Measurements from ENCODE around the gene SLC15A3.

Gene SLC15A3

DNA sequence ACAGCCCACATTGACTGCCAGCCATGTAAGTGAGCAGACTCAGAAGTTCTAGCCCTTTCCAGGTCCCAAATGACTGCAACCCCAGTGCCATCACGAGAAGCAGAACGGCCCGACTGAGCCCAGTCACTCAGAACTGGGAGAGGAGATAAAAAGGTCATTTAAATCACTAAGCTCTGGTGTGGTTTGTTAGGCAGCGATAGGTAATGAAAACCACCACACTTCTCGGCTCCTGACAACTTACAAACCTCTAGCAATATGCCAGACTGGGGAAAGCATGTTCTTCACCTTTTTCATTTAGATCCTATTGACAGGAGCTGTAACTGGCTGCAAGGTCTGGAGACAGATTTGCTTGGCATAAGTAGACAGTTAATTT, 6.7 kb downstream of the SLC15A3 start:
- no peak for DNase-seq (ENCODE audit: low read depth)

DNA sequence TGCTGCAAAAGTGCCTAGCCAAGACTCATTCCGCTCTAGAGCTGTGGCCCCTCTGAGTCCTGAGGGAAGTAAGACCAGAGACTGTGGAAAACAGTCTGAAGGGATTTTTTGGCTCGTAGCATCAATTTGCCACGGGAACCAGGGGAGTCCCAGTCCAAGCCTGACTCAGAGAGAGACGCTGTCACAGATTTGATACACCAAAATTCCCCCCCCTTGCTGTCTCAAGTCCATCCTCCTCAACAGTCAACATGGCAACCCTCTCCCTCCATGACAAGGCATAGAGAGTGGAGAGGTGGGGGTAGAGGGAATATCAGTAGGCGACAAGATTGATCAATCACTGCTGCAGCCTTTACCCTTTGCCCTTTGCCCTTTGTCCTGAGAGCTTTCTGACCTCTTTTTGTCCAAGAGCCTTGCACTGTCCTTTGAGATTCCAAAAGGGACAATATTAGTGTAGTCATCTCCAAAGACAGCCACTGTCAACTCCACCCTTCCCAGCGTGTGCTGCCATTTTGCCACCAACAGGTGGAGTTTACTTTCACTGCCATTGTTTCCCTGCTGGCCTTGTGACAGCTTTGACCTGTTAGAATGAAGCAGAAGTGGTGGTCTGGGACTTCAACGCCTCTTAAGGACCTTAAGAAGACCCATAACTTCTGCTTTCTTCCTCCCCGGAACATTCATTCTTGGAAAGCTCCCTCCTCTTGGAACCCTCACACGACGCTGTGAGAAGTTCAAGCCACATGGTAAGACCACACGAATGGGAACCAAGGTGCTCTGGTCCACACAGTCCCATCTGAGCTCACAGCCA, 7.3 kb downstream of the SLC15A3 start:
- no peak for DNase-seq (ENCODE audit: low read depth)

DNA sequence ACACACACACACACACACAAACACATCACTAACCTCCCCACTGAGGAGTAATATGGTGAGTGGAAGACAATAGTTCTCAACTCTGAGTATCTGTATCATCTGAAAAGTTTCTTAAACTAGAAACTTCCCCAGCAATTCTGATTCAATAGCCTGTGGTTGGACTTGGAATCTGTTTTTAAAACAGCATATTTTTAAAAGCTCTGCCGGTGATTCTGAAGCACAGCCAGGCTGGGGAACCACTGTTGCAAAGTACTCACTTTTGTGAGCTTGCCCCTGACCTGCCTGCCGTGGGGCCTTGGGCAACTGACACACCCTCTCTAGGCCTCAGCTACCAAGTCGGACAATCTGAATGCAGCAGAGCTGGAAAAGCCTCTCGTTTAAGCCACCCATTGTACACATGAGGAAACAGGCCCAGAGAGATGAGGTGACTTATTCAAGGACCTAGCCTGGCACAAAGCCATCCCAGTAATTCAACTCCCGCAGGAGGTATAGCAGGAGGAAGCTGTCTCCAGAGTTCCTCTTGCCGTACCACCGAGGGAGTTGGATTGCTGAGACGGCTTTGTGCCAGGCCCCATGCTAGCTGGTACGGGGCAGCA, 8.9 kb downstream of the SLC15A3 start:
- DNase-seq (ENCODE audit: low read depth): no peak

DNA sequence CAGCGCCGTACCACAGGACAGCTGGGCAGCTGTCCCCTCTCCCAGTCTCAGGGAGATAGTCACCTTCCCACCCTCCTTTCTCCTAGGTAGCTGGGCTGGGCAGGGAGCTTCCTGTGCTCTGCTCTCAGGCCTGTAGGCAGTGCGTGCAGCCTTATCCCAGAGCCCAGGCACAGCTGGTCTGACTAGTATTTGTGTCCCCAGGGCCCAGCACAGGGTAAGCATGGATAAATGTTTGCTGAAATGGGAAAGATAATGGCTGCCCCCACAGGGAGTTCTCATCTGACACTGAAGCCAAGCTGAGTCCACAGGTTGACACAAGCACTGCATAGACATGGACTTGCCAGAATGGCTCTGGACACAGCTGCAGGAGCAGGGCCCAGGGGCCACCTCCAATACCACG, 9.8 kb downstream of the SLC15A3 start:
- DNase-seq (ENCODE audit: low read depth): no peak

DNA sequence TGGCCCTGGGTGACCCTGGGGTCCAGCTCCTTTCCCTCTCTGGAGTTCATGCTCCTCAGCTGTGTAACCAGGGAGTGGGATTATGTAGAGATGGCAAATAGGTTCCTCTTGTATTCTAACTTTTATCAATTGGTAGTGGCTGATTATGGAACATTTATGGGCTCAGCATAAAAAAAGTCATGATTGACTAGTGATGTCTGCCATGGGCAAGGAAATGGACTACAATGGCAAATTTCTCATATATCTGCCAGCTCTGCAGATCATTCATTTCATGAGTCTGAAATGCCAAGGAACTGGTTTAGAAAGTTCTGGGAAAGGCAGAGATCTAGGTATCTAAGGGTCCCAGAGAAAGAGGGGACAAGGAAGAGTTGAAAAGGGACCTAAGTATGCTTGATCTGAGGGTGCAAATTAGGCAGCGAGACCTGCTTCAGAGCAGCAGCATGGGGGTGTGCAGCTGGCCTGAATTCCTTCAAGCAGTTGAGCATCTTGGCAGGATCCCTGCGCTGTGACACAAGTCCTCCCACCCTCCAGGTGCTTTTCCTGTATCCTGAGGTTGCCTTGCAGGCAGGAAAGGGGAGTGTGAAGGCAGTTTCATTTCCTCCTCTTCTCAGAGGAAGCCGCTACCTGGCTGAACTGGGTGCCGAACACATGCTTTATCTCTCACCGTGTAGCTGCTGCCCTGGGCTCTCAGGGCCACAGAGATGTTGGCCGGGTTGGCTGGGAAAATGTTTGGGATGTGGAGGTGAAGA, 10.4 kb downstream of the SLC15A3 start:
- no peak for DNase-seq (ENCODE audit: low read depth)

DNA sequence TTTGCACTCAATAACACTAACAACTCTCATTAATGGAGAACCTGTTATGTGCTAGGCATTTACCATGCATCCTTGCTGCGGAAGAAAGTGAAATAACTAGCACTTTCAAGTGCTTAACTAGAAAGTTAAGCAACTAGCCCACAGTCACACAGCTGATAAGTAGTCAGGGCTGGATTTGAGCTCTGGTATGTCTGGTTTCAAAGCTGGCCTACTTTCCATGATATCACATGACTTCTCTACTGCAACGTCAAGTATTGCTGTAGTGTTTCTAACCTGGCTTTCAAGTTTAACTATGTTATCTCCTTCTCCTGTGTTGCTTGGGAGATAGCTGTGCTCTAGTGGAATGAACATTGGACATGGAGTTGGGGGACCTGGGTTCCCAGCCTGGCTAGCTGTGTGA, 12.1 kb downstream of the SLC15A3 start:
- no peak for DNase-seq (ENCODE audit: low read depth)

DNA sequence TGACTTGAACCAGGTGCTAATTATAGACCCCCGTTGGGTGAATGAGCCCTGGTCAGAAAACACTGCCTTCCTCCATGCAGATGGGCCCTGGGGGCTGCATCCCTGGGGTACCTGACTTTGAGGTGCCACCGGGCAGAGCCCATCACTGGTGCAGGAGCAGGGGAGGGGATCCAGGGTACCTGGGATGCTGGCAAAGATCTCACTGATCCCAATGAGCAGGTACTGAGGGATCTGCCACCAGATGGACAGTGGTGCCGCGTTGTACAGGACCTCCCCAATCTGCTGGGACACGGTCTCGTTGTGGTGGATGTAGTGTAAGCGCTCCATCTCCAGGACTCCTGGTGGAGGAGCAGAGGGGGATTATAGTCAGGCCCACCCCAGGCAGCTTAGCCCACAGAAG, 12.7 kb downstream of the SLC15A3 start:
- DNase-seq (ENCODE audit: low read depth): no peak

DNA sequence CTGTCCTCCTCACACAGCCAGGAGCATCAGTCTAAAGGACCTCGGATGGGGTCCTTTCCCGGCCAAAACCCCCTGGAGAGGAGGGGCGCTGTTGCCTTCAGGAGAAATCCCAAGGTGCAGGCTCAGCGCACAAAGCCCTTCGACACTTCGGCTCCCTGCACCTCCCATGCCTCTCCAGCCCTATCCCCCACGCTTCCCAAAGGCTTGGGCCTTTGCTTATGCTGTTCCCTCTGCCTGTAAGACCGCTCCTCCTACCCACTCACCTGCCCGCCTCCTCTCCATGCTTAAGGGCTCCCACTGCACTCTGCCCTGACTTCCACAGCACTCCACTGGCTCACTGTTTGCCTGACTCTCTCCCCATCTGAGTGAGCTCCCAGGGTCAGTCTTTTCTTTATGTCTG, 13.5 kb downstream of the SLC15A3 start:
- no peak for DNase-seq (ENCODE audit: low read depth)

DNA sequence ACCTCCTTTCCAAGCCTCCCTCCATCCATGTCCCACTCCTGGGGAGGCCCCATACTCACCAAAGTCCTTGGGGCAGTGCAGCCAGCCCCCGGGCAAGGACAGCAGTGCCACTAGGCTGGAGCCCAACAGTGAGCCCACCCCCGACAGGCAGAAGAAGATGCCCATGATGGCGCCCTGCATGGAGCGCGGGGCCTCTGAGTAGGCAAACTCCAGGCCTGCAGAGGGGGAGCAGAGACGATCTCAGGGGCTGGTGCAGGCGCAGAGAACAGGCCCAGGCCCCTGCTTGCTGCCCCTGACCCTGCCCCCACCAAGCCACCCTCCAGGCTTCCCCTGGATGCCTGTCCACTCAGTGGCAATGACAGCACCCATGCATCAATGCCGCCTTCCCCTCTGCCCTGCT, 14.2 kb downstream of the SLC15A3 start:
- DNase-seq (ENCODE audit: low read depth): no peak

DNA sequence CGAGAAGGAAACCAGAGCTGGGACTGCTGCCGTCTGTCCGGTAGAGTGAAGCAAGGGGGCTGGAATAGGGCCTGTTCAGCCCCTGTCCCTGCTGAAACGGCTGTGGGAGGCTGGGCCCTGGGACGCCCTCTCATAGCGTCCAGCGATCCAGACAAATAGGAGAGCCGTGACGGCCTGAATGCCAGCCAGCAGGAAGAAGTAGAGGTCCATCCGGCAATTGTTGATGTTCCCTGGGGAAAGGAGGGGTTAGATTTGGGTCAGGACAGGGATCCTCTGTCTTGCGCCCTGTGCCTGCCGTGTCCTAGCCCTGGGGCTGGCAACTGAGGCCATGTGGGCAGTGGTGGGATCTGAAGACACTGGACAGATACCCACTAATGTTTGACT, 14.8 kb downstream of the SLC15A3 start:
- DNase-seq (ENCODE audit: low read depth): no peak

DNA sequence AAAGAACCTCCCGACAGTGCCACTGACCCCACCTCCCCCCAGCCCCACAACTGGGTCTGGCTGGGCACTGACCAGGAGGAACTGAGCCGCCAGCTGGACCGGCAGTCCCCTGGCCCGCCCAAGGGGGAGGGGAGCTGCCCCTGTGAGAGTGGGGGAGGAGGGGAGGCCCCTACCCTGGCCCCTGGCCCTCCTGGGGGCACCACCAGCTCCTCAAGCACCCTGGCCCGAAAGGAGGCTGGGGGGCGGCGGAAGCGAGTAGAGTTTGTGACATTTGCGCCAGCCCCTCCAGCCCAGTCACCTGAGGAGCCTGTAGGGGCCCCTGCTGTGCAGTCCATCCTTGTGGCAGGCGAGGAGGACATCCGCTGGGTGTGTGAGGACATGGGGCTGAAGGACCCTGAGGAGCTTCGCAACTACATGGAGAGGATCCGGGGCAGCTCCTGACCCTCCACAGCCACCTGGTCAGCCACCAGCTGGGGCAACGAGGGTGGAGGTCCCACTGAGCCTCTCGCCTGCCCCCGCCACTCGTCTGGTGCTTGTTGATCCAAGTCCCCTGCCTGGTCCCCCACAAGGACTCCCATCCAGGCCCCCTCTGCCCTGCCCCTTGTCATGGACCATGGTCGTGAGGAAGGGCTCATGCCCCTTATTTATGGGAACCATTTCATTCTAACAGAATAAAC, 15.4 kb downstream of the SLC15A3 start:
- DNase-seq (ENCODE audit: low read depth): no peak

DNA sequence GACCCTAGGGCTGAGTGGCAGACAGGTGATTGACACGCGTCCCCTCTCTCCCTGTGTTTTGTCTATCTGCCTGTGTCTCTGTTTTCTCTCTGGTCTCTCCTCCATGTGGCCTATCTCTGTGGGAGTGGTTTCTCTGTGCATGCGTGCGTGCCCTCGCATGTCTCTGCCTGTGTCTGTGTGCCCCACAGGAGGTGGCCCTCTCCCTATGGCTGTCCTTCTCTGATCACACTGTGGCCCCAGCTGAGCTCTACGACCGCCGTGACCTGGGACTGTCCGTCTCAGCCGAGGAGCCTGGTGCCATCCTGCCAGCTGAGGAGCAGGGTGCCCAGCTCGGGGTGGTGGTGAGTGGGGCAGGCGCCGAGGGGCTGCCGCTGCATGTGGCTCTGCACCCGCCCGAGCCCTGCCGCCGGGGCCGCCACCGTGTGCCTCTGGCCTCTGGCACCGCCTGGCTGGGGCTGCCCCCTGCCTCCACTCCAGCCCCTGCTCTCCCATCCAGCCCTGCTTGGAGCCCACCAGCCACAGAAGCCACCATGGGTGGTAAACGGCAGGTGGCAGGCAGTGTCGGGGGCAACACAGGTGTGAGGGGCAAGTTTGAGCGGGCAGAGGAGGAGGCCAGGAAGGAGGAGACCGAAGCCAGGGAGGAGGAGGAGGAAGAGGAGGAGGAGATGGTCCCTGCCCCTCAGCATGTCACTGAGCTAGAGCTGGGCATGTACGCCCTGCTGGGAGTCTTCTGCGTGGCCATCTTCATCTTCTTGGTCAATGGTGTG, 16.1 kb downstream of the SLC15A3 start:
- DNase-seq (ENCODE audit: low read depth): no peak

DNA sequence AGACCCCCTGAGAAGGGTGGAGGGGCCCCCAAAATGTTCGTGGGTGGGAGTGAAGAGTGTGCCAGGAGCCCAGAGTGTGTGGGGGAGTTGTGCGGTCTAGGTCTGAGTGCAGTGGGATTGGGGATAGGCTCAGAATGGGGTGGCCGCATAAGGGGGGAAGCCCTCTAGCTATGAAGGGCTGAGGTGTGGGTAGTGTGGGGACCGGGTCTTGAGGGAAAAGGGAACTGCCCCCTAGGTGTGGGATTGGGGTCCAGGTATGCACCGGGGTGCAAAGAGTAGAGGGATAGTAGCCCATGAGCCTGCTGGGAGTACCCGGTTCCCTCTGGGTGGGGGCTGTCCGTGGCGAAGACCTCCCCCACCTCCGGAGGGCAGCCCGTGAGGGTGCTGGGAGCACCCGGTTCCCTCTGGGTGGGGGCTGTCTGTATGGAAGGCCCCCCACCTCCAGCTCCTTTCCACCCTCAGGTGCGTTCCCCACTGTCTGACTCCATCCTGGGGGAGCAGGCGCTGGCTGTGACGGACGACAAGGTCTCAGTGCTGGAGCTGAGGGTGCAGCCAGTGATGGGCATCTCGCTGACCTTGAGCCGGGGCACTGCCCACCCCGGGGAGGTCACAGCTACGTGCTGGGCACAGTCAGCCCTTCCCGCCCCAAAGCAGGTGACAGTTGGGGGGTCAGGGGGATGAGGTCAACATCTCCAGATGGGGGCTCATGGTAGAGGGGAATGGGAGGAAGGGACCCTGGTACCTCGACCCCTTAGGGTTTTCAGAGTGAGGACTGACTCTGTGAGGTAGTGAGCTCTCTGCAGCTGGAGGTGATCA, 17.0 kb downstream of the SLC15A3 start:
- no peak for DNase-seq (ENCODE audit: low read depth)

DNA sequence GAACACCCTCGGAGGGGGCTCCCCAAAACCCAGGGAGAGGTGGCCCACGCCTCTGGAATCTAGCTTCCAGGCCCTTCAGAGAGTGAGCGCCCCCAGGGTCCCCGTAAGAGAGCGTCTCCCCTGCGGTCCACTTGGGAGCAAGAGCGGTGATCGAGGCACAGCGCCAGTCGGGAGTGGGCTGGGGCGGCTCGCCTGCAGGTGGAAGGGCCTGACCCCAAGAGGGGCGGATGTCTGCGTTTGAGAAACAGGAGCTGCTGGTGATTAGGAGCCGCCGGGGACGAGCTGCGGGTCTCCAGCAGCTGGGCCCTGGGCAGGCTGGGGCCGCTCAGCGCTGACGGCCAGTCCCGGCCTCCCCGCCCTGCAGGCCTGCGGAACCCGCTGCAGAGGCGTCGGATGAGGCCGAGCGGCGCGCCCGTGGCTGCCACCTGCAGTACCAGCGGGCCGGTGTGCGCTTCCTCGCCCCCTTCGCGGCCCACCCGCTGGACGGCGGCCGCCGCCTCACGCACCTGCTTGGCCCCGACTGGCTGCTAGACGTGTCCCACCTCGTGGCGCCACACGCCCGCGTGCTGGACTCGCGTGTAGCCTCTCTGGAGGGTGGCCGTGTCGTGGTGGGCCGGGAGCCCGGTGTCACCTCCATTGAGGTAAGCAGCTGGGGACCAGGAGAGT, 17.7 kb downstream of the SLC15A3 start:
- no peak for DNase-seq (ENCODE audit: low read depth)

DNA sequence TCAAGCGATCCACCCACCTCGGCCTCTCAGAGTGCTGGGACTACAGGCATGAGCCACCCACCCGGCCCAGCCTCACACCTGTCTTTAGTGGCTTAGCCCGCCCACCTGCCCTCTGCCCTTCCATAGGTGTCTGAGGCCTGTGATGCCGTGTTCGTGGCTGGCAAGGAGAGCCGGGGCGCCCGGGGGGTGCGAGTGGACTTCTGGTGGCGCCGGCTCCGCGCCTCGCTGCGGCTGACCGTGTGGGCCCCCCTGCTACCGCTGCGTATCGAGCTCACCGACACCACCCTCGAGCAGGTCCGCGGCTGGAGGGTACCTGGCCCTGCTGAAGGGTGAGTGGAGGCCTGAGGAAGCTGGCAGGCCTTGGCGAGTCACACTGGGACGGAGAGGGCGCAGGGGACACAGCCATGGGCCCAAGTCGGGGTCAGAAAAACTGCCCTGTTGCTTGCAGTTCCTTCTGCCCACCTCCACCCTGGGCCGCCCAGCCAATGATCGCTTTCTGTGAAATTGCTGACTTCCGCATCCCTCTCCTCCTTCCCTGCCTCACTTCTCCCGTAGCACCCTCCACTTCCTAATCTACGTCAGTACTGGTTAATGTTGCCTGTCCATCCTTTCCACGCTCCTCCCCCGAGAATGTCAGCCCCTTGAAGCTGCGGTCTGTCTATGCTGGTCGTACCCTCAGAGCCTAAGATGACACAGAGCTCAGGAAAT, 18.4 kb downstream of the SLC15A3 start:
- no peak for DNase-seq (ENCODE audit: low read depth)

DNA sequence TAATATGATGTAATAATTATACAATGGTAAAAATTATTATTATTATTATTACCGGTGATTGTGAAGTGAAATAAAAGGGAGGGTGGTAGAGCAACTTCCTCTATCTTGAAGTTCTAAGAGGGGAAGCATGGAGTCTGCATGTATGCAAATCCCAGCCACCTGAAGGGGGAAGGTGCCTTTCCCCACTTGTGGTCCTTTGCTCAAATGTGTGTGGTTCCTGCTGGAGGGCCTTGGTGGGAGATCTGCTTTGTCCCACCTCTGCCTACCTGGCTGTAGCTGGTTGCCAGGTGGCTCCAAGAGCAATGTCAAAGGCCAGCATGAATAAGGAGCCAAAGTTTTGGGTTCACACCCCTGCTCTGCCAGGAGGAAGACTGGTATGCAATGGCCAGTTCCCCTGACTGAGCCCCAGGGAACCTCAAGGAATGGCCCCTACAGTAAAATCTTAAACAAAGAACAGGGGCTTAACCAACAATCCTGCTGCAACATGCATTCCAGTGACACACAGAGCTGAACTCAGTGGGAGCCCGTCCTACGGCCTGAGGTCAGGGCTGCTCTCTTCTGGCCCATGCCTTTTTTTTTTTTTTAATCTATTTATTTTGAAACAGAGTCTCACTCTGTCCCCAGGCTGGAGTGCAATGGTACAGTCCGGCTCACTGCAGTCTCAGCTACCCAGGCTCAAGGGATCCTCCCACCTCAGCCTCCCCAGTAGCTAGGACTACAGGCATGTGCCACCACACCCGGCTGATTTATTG, 19.2 kb downstream of the SLC15A3 start:
- no peak for DNase-seq (ENCODE audit: low read depth)

DNA sequence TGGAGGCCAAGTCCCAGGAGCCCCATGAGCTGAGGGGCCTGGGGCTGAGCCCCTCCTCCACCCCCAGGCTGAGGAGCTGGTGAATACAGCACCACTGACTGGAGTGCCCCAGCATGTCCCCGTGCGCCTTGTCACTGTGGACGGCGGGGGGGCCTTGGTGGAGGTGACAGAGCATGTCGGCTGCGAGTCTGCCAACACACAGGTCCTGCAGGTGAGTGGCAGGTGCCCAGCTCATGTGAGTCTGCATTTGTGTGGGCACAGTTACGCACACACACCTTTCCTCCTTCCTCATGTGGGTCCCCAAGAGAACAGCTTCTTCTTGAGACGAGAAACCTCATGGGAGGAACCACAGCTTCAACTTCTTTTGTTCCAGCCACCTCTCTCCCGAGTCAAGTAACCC, 20.1 kb downstream of the SLC15A3 start:
- DNase-seq (ENCODE audit: low read depth): no peak

DNA sequence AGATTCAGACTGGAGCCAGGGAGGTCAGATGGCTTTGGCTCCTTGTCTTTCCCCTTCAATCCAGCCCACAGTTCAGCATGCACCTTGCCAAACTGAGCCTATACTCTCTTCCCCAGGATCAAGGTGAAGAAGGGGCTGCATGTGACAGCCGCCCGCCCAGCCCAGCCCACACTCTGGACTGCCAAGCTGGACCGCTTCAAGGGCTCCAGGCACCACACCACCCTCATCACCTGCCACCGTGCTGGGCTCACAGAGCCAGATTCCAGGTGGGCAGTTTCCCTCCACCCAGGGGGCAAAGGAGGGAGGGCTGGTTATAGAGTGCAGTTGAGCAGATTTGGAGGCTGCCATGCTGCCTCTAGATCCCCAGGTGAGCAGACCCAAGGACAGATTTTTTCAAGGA, 21.6 kb downstream of the SLC15A3 start:
- DNase-seq (ENCODE audit: low read depth): no peak

DNA sequence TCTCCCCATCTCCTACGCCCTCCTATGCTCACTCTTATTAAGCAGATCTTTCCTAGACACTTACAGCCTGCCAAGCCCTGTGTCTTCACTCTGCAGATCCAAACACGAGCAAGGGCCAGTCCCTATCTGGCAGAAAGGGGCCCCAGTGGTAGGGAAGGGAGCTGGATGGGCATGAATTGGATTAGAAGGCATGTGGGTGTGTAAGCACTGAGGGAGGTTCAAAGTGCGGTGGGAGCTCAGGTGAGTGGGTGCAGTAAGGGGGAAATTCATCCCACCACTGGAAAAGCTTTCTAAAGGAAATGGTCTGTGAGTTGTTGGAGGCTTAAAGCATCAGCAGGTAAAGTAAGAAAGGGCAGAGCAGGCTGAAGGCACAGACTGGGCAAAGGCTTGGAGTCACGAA, 22.2 kb downstream of the SLC15A3 start:
- no peak for DNase-seq (ENCODE audit: low read depth)
